Right ventricle myocardium superior (tissue), 1 donor: Measurements from ENCODE around the gene KRT3. TPM values are rescaled to one million over a fixed set of nuclear protein-coding genes. Genes with fewer than 3 reads are reported as not detected.
"Not testable (repeated sequence)": the region's sequence is repeated elsewhere in the genome, so short reads cannot be mapped to it uniquely, and the experiment has no call there.

ENCODE experiments used
- ATAC-seq: fragments of 200-7000 bp; cut with Tn5 transposase; one replicate; pipeline ENCODE4 v1.9.1; 2020; ENCODE audit warnings: mild to moderate bottlenecking; ENCODE audit not compliant: poor library complexity
- DNase-seq: peaks from one replicate; pipeline ENCODE4 v3.0.0-alpha.2; 2020
- intact Hi-C: fragments of 100-400 bp; cut with DNase I; formaldehyde crosslinking; loops from one replicate; pipeline ENCODE4 v1.11.2; 2022
- total RNA-seq: library from RNA; stranded (reverse); fragmentation: NEBNext Ultra II Directional; extraction: Animal tissue kit (Norgen Biotek cat#: 25700); gene quantifications from one replicate; pipeline ENCODE4 v1.2.1, GENCODE V29; 2021
- donor health status: DM: no; HTN: yes; CAD: no; lungs with severe emphysema.

Gene KRT3
- total RNA-seq, 1 donor from 2014 or later: not detected

- DNase-seq: no peak
- ATAC-seq: no peak
- intact Hi-C loops: no loop called here
Observed at GRCh38 chr12:52753283-52753682, 42.6 kb downstream of the KRT3 start.

GRCh38 chr12:52752516-52752915, 43.4 kb downstream of the KRT3 start:
- intact Hi-C loops: no loop called here
- ATAC-seq (no peak), DNase-seq (no peak)

GRCh38 chr12:52751795-52752194, 44.1 kb downstream of the KRT3 start:
- DNase-seq (no peak), ATAC-seq (no peak)
- intact Hi-C loops: no loop called here

- ATAC-seq, intact Hi-C loops, DNase-seq: not testable (repeated sequence)
Observed at GRCh38 chr12:52750532-52750931, 45.4 kb downstream of the KRT3 start.

GRCh38 chr12:52749827-52750226, 46.1 kb downstream of the KRT3 start:
- intact Hi-C loops: no loop called here
- no peak for ATAC-seq
- no peak for DNase-seq

GRCh38 chr12:52748578-52748977, 47.3 kb downstream of the KRT3 start:
- ATAC-seq (no peak), DNase-seq (no peak)
- intact Hi-C loops: no loop called here

DNA sequence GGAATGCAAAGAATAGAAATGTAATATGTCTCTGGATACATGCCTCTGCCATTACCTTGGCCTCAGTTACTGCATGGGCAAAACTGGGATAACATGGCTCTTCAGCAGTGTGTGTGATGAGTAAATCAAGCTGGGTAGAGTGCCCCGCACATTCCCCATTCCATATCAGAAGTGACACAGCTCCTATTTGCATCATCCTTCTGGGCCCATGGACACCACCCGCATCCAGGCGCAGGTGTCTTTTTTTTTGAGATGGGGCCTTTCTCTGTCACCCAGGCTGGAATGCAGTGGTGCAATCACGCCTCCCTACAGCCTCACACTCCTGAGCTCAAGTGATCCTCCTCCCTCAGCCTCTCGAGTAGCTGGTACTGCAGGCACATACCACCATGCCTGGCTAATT, 50.4 kb downstream of the KRT3 start:
- ATAC-seq (no peak), DNase-seq (no peak)
- intact Hi-C loops: no loop called here

GRCh38 chr12:52744493-52745156, 51.3 kb downstream of the KRT3 start:
- intact Hi-C loops: no loop called here
- ATAC-seq (no peak), DNase-seq (no peak)

GRCh38 chr12:52742822-52743457, 53.0 kb downstream of the KRT3 start:
- DNase-seq (no peak), ATAC-seq (no peak)
- intact Hi-C loops: no loop called here

GRCh38 chr12:52742196-52742580, 53.7 kb downstream of the KRT3 start:
- no peak for DNase-seq
- no peak for ATAC-seq
- intact Hi-C loops: no loop called here

GRCh38 chr12:52741375-52742195, 54.3 kb downstream of the KRT3 start:
- DNase-seq (peak; percentile 54), ATAC-seq (peak; percentile 70)
- intact Hi-C loops: no loop called here

- ATAC-seq (no peak), DNase-seq (no peak)
- intact Hi-C loops: no loop called here
Observed at GRCh38 chr12:52740584-52740983, 55.3 kb downstream of the KRT3 start.

DNA sequence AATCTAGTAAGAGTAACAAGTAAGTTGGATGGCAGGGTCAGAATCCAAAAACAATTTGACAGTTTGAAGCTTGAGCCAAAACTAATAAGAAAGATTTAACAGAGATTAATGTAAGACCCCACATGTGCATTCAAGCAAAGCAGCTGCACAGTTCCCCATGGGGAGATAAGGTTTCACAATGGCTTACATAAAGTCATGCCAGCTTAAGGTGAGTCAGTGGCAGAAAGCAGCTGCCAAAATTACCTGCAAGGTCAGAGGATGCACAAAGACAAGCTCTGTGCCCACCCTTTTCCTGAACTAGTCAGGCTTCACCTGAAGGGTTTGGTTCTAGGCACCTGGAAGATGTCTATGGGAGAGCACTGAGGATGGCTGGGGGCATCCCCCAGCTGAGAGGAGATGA, 56.0 kb downstream of the KRT3 start:
- intact Hi-C loops: no loop called here
- DNase-seq (no peak), ATAC-seq (no peak)

Other genes with a start within 250 kb of the KRT3 start
- not detected for gene KRT71, start 243.0 kb downstream of the KRT3 start, total RNA-seq
- not detected for gene KRT74, start 222.3 kb downstream of the KRT3 start, total RNA-seq
- gene KRT72, start 194.7 kb downstream of the KRT3 start, total RNA-seq: not detected
- not detected for gene KRT73, start 177.6 kb downstream of the KRT3 start, total RNA-seq
- not detected for gene KRT2, start 143.9 kb downstream of the KRT3 start, total RNA-seq
- gene KRT1, start 115.7 kb downstream of the KRT3 start, total RNA-seq: not detected
- not detected for gene KRT77, start 92.6 kb downstream of the KRT3 start, total RNA-seq
- not detected for gene KRT76, start 18.8 kb downstream of the KRT3 start, total RNA-seq
- gene KRT4, start 18.0 kb upstream of the KRT3 start, total RNA-seq: not detected
- gene KRT79, start 38.2 kb upstream of the KRT3 start, total RNA-seq: not detected
- gene KRT78, start 52.9 kb upstream of the KRT3 start, total RNA-seq: not detected
- gene KRT8, start 109.0 kb upstream of the KRT3 start, total RNA-seq: 104 TPM
- gene KRT18, start 153.0 kb upstream of the KRT3 start, total RNA-seq: 7.0 TPM
- 434 TPM for gene EIF4B, start 210.3 kb upstream of the KRT3 start, total RNA-seq